Activated T-cell treated with anti-CD3 and anti-CD28 coated beads for 4 hours (primary cell): ENCODE data around the gene SORCS2.

Source experiments
- DNase-seq: peaks from one replicate; pipeline ENCODE4 v3.0.0-alpha.2; 2020

SORCS2 gene

DNA sequence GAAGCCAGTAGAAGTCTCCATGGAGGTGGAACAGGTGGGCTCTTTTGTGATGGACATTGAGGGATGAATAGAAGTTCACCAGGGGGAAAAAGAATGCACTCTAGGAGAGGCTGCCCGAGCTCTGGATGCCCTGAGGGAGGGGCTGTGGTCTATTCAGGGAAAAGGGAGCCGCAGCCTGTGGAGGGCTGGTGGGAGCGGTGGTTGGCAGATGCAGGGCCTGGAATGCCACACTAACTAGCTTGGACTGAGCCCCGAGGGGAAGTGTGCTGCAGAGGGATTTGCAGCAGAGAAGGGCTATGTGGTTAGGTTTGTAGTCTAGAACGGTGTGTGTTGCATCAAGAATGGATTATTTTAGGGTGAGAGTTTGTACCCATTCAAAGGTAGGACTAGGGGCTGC is 271.9 kb downstream of the SORCS2 start:
- DNase-seq: no peak

DNA sequence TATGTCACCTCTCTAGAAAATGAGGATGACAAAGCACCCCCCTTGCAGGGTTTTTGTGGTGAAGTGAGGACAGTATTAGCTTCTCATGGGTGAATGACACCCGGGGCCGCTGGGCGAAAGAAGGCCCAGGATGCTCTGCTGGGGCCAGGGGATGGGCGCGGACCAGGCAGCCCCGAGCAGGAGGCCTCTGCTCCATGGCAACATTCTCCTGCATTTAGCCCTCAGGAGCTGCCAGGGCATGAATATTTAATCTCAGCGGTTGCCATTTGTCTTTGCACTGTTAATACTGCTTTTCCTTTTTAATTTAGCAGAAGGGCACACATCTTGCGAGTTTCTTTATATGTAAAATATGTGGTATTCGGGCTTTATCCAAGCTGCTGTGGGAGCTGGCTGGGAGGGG is 272.7 kb downstream of the SORCS2 start:
- no peak for DNase-seq

DNA sequence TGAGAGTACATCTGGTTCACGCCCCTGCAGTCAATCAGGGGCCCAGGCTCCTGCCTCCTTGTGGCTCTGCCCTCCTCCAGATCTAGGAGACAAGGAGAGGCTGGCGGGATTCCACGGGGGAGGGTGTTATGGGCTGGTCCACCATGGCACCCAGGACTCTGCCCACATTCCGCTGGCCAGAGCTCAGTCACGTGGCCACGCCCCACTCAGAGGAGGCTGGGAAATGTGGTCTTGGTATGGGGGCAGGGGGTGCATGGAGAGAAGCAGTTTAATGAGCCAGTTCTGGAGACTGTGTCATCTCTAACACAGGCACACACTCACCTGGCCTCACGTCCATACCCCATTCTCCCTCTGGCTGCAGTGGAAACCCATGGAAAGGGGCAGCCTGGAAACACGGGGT is 273.9 kb downstream of the SORCS2 start:
- DNase-seq: no peak

DNA sequence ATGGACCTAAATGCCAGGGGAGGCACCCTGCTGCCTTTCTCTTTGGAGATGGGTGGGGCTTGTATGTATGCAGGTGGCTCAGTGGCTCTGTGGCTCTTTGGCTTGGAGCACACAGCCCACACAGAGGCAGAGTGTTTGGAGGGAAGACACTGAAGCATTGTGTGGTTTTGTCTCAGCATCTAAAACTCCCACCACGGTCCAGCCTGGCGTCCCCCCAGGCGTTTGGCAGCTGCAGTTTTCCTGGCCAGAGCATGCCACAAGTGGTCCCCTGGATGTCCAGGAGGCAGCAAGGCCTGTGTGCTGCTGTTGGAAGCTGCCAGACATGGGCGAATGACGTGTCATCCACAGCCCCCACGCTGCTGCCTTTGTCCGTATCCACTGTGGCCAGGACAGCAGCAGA is 274.6 kb downstream of the SORCS2 start:
- no peak for DNase-seq

DNA sequence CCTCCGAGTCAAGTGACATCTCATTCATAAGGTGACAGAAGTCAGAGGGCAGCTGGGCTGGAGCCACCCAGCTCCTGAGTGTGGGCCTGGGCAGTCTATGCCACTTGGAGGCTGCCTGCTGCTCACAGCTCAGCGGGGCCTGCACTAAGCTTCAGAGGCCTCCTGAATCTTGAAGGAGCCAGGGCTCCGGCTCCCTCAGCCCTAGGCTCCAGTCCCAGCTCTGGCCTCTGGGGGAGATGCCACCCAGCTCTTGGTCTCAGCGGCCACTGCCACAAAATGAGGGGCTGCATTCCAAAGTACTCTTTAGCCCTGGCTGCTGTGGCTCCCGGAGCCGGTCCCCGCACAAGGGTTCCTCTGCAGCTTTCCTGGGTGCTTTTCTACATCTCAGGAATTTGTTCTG is 275.1 kb downstream of the SORCS2 start:
- DNase-seq: no peak

DNA sequence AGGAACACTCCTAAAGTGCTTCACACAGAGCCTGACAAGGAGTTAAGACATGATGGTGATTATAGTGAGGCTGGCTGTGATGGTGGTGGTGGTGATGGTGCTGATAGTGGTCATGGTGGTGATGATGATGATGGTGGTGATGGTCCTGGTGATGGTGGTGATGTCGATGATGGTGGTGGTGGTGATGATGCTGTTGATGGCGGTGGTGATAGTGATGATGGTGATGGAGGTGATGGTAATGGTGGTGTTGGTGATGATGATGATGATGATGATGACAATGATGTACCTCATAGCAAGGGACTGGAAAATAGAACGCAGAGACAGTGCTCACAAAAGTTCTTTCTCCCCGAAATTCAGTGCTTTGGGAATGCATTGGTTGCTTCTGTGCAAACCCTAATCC is 276.7 kb downstream of the SORCS2 start:
- DNase-seq: no peak

DNA sequence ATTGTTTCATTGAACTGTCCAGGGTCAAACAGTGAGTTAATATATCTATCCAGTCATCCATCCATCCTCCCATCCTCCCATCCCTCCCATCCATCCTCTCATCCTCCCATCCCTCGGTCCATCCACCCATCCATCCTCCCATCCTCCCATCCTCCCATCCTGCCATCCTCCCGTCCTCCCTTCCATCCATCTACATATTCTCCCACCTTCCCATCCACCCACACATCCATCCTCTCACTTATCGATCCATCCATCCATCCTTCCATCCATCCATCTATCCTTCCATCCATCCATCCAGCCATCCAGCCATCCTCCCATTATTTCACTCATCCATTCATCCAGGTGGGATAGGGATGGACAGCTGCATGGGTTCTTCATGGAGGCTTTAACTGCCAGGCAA is 277.8 kb downstream of the SORCS2 start:
- DNase-seq: no peak

DNA sequence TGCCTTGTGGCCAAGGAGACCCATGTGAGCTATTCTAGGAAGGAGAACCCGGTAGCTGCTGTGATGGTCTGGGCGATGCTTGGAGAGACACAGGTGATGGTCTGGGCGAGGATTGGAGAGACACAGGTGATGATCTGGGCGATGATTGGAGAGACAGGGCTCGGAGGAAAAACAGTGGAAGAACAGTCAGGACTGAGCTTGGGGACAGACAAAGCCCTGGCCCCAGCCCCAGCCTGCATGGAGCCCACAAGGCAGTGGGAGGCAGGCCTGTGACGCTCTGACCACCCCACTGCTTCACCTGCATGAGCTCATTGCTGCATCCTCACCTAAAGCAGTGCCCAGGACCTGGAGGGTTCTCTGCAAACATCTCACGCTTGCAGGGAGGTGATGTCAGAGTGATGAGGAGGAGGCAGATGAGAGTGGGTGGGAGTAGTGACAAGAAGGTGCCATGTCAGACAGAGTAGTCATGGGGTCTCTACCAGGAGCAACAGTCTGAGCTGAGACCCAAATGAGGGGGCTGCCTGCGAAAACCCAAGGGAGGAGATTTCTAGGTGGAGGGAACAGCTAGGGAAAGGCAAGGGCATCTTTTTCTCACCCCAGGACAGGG is 278.3 kb downstream of the SORCS2 start:
- no peak for DNase-seq

DNA sequence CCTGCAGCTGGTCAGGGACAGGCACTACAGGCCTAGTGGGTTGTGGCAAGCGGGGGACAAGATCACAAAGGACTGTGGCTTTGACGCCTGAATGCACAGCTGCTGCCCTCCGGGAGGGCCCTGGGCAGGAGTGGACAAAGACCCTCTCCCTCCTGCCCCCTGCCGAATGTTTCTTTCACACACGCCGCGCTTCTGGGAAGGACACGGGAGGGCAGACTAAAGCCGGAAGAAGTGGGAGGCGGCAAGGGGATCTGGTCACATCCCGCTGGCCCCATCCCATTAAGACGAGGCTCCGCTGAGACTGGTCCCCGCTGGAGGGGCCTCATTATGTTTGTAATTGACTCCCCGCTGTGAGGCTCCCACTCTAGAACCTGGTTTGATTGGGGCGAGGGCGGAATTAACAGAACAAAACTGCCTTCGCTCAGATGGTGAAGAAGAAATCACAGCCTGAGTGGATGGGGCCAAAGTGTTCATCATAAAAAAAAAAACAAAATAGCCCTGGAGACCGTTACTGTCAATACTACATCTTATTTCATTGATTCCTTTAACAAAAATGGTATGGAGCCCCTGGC is 280.2 kb downstream of the SORCS2 start:
- no peak for DNase-seq

DNA sequence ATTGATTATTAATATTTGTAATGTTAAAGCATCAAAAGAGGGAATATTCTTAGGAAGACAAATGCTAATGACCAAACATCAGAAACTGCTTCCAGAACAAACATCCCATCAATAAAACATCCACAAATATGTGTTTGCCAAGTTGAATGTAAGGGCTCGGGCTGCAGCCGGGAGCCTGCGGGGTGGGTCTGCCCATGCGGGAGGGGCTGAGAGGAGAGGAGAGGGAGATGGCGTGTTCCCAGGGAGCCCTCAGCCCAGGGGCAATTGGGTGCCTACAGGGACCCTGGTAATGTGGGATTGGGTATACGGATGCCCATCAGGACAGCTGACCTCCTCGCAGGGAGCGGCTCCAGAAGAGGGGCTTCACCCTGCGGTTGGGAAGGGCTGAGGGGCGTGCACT is 280.7 kb downstream of the SORCS2 start:
- no peak for DNase-seq

DNA sequence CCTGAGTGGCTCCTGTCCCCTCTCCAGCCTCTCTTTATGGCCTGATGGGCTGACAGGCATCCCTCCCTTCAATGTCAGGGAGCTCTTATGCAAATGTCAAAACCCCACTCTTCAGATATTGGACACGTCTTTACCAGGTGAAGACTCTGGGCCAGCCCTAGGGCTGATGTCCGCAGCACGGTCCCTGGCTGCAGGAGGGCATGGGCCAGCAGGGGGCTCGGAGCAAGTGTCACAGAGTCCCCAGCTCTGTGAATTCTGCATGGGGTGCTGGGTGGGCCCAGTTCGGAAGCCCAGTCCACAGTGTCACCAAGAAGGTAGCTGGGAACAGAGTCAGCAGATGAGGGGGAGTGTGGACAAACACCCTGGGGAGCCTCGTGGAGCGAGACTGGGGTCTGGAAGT is 282.0 kb downstream of the SORCS2 start:
- no peak for DNase-seq

DNA sequence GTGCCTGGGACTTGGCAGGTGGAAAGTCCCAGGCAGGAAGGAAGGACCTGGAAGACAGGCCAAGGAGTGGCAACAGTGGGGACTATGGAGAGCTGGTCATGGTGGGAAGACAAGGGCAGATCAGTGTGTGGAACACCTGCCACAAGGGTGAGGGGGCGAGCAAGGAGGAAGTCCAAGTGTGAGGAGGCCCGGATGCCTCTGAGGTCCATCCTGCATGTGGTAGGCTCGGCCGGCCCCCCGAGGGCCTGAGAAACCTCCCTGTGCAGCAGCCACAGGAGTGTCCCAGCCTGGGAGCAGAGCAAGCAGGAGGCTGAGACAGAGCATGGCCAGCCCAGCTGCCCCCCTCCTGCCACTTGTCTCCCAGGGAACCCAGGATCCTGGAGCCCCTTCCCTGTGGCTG is 282.9 kb downstream of the SORCS2 start:
- no peak for DNase-seq

DNA sequence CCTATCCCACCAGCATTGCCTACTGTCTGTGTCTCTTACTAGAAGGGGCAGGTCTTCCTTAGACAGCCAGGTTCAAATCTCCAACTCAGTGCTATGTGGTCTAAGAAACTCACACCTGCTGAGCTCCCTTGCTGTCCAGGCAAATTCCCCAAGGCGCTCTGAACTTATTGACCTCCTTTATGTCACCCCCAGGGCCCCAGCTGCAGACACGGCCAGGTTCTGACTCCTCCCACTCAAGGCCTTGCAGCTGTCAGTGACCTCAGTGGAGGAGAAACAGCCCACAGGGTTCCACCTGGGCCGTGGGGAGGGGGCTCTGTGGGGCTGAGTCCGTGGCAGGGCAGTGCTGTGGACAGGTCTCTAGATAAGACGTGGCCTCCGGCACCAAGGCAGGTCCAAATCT is 284.5 kb downstream of the SORCS2 start:
- no peak for DNase-seq

DNA sequence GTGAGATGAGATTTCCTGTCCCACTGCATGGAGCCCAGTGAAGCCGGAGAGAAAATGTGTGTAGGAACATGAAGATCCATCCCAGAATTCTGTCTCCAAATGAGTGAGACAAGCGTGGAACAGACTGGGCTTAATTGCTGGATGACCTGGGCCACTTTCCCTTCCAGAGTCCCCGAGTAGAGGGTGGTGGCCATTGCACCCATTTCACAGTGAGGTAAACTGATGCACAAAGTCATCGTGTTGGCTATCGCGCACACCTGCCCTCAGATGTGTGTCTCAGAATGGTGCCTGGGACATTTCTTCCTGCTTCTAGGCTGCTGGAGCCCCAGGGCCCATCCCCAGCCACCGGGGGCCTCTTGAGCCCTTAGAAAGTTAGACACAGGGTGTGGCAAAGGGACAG is 285.4 kb downstream of the SORCS2 start:
- DNase-seq: no peak

DNA sequence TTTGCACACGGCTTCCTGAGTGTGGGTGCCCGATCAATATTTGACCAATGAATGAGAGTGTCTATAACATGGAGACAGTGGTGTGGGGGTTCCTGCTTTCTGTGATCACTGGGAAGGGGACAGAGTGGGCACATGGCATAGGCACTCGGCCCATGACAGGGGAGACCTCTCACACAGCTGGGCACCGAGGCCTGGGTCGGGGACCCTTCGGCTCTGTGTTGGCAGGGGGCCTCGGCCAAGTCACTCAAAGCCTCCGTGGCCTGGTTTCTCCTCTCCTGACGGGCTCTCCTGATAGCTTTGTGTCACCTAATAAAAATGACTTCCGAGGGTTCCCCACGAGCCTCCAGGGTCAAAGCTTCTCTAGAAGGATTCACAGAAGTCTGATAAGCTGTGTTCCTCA is 286.3 kb downstream of the SORCS2 start:
- DNase-seq: no peak

DNA sequence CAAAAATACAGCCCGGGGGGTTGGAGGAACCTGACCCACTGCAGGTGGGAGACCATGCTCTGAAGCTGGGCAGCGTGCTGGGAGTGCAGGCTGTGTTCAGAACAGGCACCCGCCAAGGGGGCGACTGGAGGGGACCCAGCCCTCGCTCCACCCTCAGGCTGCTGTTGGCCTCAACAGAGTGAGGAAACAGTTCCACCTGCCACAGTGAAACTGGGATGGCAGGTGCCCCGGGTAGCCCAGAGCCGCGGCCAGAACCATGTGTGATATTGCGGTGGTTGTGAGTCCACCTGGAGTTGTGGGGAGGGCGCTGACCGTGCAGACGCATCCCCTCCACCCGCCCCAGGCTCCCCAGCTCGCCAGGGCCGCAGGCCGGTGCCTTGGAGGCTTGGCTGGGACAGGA is 288.1 kb downstream of the SORCS2 start:
- DNase-seq: no peak

DNA sequence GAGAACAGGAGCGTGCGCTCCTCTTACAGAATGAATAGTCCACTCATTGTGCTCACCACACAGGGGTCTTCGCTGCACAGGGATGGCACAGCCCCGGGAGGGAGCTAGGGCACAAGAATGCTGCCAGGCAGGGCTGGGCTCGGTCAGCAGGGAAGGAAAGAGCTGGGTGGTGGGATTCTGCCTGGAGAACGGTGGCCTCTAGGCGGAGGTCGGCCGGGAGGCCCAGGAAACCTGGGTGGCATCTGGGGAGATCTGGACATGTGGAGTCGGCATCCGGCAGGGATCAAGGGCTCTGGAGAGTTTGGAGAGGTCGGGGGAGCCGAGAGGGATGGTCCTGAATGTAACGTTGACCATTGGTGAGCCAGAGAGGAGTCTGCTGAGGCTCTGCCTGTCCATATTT is 288.9 kb downstream of the SORCS2 start:
- no peak for DNase-seq

DNA sequence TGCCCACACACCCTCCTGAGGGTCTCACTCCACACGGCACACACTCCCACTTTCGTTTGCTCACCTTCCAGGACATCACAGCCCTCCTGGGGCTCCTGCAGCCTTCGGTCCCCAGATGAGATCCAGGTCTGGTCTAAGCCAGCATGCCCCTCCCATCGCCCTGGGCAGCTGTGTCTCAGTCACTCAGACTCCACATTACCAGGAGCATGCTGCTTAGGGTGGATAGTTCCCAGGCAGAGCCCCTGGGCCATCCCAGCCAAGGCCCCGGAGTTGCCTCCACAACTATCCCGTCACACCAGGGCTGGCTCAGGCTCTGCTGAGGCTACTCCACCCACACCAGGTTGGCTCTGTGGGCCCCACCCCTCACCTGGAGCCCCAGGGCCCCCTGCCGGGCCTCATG is 292.8 kb downstream of the SORCS2 start:
- no peak for DNase-seq

DNA sequence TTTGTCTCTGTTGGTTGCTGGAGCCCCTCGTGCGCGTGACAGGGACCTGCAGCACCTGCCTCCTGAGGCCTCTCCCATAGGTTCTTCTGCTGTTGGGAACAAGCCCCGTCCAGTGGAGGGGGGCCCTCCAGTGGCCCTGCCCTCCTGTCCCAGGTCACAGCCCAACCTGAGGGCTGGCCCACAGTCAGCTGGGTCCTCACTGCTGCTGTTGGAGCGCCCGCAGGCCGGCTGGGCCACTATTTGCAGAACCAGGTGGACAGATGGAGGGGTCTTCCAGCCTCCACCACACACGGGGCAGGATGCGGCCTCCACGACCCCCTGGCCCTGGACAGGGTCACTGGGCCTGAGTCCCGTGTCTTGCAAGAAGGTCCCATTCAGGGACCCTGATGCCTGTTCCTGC is 293.8 kb downstream of the SORCS2 start:
- DNase-seq: no peak

DNA sequence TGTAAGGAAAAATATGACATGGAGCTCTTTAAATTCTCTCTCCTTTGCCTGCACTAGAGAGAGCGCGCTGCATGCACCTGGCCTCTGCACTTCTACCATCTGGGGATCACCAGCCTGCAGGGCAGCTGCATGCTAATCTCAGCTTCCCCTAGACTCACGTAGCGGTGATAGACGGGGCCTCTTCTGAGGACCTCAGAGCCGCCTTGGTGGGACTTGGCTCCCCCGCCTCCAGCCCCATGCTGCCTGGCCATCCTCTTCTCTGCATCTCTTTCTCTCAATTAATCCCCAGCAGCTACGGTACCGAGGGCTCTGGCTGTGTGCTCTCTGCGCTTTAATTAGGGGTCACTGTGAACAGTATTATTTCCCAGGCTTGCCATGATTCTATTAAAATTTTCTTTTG is 295.2 kb downstream of the SORCS2 start:
- no peak for DNase-seq

DNA sequence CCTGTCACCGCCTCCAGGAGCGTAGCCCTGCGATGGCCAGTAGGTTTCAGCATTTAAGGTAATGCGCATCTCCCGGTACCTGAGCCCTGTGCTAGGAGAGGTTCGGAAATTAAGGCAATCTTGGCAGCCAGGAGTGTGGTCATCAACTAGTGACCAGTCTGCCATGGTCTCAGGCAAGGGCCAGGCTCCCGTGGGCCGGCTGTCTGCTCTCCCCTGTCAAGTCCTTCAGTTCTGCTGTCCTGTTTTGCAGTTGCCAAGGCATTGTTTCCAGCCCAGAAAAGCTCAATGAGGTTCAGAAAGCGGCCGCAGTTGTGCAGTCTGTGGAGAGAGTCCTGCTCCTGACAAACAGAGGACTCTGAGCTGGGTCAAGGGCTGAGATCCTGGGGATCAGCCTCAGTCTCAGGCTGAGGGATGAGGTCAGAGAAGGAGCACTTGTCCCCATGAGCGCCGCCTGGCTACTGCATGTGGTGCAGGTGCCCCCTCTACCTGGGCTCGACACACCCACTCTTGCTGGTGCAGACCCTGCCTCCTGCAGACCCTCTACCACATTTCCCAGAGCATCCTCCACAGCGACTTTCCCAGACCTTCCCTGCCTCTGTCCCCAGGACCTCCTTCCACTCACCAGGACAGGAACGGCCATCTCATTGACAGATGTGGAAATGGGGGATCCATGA is 295.8 kb downstream of the SORCS2 start:
- DNase-seq: no peak

DNA sequence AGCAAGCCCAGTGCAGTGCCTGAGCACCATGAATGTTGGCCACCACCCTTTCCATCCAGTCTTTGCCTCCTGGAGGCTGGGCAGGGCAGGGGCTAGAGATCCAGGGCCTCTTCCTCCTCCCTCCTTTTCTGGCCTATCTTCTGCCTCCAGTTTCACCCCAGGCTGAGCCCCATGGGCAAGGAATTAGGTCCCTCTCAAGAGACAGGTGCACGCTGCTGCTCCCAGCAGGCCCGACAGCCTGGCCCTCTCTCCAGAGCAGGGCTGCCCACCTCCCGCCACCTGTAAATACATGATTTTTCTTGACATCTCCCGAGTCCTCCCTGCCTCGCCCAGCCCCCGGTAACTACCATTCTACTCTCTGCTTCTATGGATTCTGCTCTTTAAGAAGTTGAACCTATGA is 299.6 kb downstream of the SORCS2 start:
- no peak for DNase-seq

DNA sequence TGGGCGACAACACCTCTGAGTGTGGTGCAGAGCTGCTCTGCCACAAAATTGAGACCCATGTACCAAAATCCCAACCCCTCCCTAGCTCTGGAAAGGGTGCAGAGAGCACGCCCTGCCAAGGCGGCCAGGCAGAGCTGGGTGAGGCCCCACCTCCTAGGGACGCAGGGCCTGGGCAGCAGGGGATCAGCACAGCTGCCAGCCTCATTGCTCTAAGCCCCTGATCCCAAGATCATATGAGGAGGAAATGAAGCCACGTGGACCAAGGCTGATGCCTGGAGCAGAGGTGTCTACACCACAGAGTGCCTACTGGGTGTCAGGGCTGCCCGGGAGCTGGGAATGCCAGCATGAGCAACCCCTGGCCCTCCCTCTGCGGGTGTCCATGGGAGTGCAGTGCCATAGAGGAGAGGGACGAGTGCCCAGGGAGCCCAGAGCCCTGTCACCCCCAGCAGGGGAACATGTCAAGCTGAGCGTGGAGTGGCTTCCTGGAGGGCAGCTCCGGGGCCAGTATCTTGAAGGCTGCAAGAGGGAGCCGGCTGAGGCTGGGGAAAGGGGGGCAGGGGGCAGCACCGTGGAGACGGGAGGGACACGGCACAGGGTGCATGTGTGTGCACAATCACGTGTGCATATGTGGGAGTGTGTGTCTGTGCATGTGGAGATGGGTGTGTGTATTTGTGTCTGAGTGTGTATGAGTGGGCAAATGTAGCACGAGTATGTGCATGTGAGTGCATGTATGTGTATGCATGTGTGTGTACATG is 306.3 kb downstream of the SORCS2 start:
- DNase-seq: no peak

DNA sequence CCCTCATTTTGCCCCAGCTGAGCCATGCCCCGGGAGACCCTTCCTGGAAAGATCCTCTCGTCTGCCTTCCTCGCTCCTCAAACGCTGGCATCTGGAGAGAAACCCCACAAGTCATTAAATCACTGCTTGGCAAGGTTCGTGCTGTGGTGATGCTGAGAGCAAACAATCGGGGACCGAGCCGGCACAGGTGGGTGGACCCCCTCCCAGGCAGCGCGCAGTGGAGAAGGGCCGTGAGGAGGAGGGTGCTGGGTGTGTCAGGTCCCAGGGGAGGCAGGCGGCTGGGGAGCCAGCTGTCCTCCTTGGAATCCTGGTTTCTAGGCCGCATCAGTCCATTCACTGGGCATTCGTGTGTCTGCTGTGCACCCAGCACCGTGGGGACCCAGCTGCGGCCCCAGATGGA is 307.3 kb downstream of the SORCS2 start:
- DNase-seq: no peak
